HG02610 (cell line): ENCODE data around the gene DKK1.

Source experiments
- ATAC-seq: cut with Tn5 transposase; IDR thresholded peaks from one replicate; pipeline ENCODE4 v1.9.1; 2021; ENCODE audit warnings: mild to moderate bottlenecking, moderate library complexity; ENCODE audit not compliant: unreplicated experiment

The DKK1 gene

DNA sequence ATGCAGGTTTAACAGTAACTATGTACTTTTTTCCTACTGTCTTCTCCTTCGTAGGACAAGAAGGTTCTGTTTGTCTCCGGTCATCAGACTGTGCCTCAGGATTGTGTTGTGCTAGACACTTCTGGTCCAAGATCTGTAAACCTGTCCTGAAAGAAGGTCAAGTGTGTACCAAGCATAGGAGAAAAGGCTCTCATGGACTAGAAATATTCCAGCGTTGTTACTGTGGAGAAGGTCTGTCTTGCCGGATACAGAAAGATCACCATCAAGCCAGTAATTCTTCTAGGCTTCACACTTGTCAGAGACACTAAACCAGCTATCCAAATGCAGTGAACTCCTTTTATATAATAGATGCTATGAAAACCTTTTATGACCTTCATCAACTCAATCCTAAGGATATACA, 2.4 kb downstream of the DKK1 start:
- ATAC-seq: no peak

DNA sequence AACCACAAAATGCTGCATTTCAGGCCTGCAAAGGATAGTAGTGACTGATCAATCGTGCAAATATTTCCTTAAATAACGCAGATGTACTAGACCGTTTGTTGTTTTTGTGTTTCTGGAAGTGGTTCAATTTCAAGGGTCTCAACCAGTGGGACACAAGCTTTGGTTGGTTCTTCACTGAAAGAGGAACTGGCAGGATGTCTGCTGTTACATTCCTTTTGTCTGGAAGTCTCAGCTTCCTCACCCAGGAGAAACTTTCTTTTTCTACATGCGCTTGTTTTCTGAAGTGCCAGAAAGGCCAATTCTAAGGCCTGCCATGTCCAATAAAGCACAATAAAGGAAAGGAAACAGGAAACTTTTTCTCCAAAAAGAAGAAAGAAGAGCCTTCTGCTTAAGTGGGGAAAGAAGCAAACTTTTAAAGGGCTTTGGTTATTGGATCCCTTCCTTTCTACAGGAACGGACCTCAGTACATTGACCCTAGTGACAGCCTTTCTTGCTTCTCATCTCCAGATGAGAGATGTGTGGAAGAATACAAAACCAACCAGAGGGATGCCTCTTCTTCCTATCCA, 4.1 kb downstream of the DKK1 start:
- ATAC-seq: no peak

- no peak for ATAC-seq
Measured at GRCh38 chr10:52318822-52319464, 4.9 kb downstream of the DKK1 start.

DNA sequence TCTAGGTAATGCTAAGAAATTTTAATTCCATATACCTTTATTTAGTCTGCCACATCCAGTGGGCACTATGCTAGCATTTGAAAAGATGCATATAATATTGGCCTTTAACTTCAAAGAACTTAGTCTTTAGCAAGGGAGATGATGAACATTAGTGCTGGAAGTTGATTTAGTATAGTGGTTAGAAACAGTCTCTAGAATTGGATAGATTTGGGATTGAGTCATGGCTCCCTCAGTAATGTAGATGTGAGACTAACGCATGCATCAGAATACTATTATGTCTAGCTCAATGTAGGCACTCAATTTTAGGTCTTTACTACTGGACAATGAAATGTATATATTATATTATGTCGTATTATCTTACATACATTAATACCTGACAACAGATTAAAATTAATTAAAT, 5.8 kb downstream of the DKK1 start:
- ATAC-seq: no peak

GRCh38 chr10:52322323-52322722, 8.2 kb downstream of the DKK1 start:
- no peak for ATAC-seq

DNA sequence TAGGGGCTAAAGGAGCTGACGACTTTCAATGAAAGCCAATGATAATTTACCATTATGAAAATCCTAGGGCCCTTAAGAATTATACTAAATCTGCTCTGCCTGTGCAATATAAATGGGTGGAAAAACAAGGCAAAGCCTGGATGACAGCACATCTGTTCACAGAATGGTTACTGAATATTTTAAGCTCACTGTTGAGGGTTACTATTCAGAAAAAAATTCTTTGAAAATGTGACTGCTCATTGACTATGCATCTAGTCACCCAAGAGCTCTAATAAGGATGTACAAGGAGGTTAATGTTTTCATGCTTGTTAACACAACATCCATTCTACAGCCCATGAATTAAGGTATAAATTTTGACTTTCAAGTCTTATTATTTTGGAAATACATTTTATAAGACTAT, 8.9 kb downstream of the DKK1 start:
- no peak for ATAC-seq

DNA sequence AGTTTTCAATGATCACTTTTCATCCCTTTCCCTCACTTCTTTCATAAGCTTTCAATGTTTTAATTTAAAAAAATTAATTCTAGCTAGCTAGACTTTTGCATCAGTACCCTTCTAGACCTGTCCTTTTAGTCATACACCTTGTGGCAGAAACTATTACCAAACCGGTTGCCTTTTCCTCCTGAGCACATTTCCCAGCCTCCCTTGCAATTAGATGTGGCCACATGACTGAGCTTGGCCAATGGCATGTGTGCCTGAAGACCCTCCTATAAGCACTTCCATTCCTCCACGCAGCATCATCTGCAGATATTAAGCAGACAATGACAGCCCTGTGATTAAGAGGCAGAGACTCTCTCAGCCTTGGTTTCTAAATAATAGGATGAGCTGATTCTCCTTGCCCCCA, 12.3 kb downstream of the DKK1 start:
- no peak for ATAC-seq

- no peak for ATAC-seq
Measured at GRCh38 chr10:52331638-52332364, 17.7 kb downstream of the DKK1 start.

DNA sequence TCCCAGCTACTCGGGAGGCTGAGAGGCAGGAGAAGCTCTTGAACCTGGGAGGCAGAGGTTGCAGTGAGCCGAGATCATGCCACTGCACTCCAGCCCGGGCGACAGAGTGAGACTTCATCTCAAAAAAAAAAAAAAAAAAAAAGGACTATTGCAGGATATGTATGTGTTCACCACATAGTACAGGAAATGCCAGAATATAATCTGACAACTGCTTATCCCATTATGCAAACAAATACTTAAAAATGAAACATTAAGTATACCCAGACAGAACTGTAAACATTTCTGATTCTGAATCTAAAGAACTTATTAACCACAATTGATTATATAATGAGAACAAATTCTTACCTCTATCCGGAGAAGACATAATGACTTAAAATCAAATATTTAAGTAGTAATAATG, 18.7 kb downstream of the DKK1 start:
- no peak for ATAC-seq

GRCh38 chr10:52334595-52334994, 20.5 kb downstream of the DKK1 start:
- ATAC-seq: no peak

GRCh38 chr10:52335665-52336064, 21.6 kb downstream of the DKK1 start:
- no peak for ATAC-seq

- ATAC-seq: no peak
Measured at GRCh38 chr10:52337225-52337624, 23.1 kb downstream of the DKK1 start.

GRCh38 chr10:52343439-52343838, 29.4 kb downstream of the DKK1 start:
- ATAC-seq: no peak

DNA sequence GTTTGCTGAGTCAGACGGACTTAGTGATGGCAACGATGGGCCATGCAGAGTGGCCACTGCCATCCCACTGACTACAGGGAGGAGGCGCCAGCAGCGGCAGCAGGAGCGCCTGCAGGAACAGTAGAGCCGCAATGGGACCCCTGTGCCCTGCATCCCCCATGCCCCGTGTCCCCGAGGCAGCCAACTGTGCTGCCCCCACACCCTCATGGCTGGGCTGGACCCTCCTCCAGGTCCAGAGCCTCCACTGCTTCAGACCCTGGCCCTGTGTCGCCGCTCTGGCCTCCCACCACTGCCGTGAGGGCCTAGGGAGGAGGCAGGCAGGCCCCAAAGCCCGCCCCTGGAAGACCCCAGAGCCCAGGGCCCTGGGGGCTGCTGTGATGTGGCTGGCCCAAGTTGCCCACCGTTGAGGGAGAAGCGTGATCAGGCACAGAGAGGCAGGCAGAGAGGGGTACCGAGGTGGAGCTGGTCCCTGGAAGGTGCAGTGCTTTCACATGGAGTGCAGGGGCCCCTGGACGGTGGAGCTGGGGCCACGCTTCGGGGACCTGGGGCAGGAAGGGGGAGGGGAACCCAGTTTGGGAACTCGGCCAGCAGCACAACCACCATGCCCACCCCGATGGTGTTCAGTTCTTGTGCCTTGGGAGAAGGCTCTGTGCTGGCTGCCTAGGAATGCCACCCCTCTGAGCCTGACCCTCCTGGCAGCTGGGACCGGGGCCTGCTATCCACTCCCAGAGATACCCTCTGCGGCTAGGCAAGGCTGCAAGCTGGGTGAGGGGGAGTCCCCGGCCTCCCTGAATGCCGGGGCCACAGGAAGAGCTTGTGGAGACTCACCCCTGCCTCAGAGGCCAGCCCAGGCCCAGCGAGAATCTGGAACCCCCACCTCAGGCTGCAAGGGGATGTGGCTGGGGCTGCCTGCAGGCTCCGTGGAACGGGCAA, 32.6 kb downstream of the DKK1 start:
- ATAC-seq: no peak

GRCh38 chr10:52347327-52347667, 33.2 kb downstream of the DKK1 start:
- ATAC-seq: no peak

GRCh38 chr10:52348037-52348564, 34.0 kb downstream of the DKK1 start:
- no peak for ATAC-seq

DNA sequence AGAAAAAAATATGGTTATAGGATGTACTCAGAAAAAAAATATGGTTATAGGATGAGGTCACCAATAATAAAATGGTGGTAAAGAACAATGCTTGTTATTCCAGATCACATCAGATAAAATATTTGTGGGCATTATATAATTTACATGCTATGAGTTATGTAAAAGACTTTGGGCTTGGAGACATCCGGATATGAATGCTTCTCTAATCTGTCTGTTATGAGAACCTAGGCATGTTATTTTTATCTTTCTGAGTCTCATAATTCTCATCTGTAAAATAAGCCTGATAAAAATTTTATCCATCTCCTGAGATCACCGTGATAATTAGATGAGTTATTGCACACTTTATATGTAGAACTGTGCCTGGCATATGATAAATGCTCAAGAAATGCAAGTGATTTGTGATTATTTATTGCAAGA, 37.8 kb downstream of the DKK1 start:
- no peak for ATAC-seq

GRCh38 chr10:52353205-52353604, 39.1 kb downstream of the DKK1 start:
- no peak for ATAC-seq

DNA sequence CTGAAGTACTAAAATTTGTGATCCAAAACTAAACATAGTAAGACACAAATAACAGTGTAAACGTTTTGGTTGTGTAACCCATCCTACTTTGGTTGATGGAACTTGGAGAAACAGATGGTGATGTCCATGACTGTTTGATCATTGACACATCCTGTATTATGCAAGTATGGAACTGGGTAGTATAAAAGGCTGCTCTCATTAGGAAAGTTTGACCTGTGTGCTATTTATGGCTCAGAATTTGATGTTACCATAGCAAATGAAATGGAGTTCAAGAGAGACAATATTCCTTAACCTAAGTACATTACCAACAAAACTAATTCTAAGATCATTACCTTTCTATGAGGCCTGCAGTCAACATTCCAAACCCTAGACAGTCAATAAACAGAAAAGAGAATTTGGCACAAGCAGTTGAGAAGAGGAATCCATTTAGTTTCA, 39.9 kb downstream of the DKK1 start:
- no peak for ATAC-seq

DNA sequence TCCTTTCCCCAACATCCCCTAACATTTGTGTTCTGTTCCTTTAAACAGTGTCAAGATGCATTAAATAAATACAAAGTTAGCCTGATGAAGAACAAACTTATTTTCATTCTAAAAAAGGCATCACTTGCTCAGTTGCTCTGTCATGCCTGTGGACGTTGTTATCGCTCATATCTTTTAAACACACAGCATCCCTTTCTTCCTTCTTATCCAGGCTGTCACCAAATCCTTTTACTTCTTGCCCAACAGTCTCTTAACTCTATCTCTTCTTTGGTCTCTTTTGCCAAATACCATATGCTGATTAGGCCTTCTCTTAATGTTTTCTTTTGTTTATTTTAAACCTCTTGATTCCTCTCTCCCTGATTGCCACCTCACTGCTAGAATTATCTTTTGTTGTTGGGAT, 43.9 kb downstream of the DKK1 start:
- no peak for ATAC-seq

GRCh38 chr10:52359441-52359840, 45.4 kb downstream of the DKK1 start:
- no peak for ATAC-seq
